Choroid plexus epithelial cell (primary cell): ENCODE measurements around the gene CRB2.

Experiments used
- DNase-seq: peaks from one replicate; pipeline ENCODE4 v3.0.0-alpha.2; 2010; ENCODE audit warnings: low read depth
- H3K4me3 ChIP-seq: 2 replicates; pipeline ENCODE4 v1.5.1; 2011; ENCODE audit warnings: low read depth, mild to moderate bottlenecking, control low read depth, low read length, moderate library complexity
- CTCF ChIP-seq: conservative IDR thresholded peaks from 2 replicates; pipeline ENCODE4 v1.5.1; 2011; ENCODE audit warnings: low read depth, mild to moderate bottlenecking, control low read depth, inconsistent platforms, low read length, moderate library complexity

CRB2 gene

DNA sequence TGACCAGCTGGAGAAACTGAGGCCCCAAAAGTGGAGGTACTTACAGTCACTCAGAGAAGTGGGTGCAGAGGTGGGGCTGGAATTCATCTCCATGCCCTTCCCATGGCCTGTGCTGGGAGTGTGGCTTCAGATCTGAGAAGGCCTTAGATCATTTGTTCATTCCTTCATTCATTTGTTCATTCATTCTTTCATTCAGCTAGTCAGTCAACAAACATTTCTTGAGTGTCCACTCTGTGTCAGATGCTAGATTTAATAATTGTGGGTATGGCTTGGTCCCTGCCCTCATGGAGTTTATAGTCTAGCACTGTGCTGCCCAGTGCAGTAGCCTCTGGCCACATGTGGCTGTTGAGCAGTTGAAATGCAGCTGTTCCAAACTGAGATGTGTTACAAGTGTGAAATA lies 19.0 kb upstream of the CRB2 start:
- no peak overlapping the region for H3K4me3 ChIP-seq
- no peak for DNase-seq
- TF ChIP-seq CTCF: no peak

DNA sequence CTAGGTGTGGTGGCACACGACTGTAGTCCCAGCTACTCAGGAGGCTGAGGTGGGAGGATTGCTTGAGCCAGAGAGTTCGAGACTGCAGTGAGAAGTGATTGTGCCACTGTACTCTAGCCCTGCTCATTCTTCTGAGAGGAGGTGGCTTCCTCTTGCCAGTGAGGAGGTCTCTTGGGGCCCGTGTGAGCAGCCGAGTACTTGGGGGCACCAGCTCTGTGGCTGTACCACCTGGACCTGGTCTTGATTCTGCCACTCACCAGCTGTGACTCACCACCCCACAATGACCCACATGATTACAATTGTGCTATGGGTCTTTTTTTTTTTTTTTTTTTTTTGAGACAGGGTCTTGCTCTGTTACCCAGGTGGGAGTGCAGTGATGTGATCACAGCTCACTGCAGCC lies 18.0 kb upstream of the CRB2 start:
- H3K4me3 ChIP-seq: no peak overlapping the region
- no peak for TF ChIP-seq CTCF
- DNase-seq: no peak

GRCh38 chr9:123338710-123339665 lies 17.0 kb upstream of the CRB2 start:
- peak; percentile 44 for DNase-seq
- TF ChIP-seq CTCF: no peak
- H3K4me3 ChIP-seq: no peak overlapping the region

DNA sequence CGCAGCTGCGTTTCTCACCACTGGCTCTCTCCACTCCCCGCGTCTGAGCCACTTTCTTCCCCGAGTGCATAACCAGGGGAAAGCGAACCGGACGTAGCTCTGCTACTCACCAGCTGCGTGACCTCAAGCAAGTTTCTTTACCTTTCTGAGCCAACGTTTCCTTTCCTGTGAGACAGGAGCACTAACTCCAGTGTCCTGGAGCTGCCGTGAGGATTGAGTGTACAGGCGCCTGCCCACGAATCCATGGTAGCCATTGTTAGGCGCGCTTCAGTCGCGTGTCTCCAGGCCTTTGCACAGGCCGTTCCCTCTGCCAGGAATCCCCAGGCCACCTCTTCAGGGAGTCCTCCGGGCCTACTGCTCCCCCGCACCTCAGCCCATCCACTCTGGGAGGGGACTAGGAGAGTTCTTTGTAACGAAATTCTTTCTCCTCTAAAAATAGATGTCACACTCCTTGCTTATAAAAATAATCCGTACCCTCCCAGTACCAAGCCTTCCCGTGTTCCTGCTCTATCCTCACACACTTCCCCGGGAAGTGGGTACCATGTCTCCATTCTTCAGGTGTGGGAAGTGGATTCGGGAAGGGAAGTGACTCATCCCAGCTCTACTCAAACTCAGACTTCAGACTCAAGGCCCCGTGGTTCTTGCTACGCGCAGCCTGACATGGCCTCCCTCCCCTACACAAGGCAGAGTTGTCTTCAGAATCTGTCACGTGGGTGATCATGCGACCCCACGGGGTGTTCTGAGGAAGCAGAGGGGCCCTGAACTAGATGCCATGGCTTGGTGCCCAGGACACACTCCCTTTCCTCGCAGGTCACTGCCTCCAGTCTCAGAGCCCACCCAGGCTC lies 16.1 kb upstream of the CRB2 start:
- TF ChIP-seq CTCF: no peak
- DNase-seq: peak; percentile 29
- H3K4me3 ChIP-seq: no peak overlapping the region

GRCh38 chr9:123341816-123342215 lies 14.2 kb upstream of the CRB2 start:
- DNase-seq: no peak
- TF ChIP-seq CTCF: no peak
- H3K4me3 ChIP-seq: no peak overlapping the region

GRCh38 chr9:123342247-123342646 lies 13.8 kb upstream of the CRB2 start:
- H3K4me3 ChIP-seq: no peak overlapping the region
- DNase-seq: no peak
- no peak for TF ChIP-seq CTCF
